OCI-LY3 (cell line): ENCODE results near the gene OR7C2.

Experiments used
- H2AFZ ChIP-seq: fragments of 200-600, 300-600 bp; shearing (Covaris generic); 2 replicates; pipeline ENCODE4 v1.6.0; 2014; ENCODE audit warnings: antibody characterized with exemption, low read depth, low read length
- H3K27ac ChIP-seq: fragments of 200-600, 300-600 bp; sonication (generic); 2 replicates; pipeline ENCODE4 v1.5.1; 2014; ENCODE audit warnings: mild to moderate bottlenecking, low read length, moderate library complexity, mixed read lengths
- H3K27me3 ChIP-seq: fragments of 200-600, 300-600 bp; sonication (generic); 2 replicates; pipeline ENCODE4 v1.6.1; 2014; ENCODE audit warnings: low read depth, low read length, mixed read lengths
- H3K36me3 ChIP-seq: fragments of 200-600, 300-600 bp; sonication (generic); replicated peaks from 2 replicates; pipeline ENCODE3; 2014; ENCODE audit warnings: low read depth, low read length, mixed read lengths
- H3K4me1 ChIP-seq: fragments of 300-600, 200-600 bp; sonication (generic); 2 replicates; pipeline ENCODE4 v1.6.1; 2014; ENCODE audit warnings: low read length, mixed read lengths
- H3K4me2 ChIP-seq: fragments of 200-600, 300-600 bp; sonication (generic); 2 replicates; pipeline ENCODE4 v1.6.1; 2014; ENCODE audit warnings: low read length, mixed read lengths
- H3K4me3 ChIP-seq: fragments of 300-600, 200-600 bp; sonication (generic); 2 replicates; pipeline ENCODE4 v1.5.1; 2014; ENCODE audit warnings: antibody characterized with exemption, mild to moderate bottlenecking, low read length, moderate library complexity
- H3K79me2 ChIP-seq: fragments of 300-600, 200-600 bp; shearing (Covaris generic); 2 replicates; pipeline ENCODE4 v1.6.1; 2014; ENCODE audit warnings: mild to moderate bottlenecking, low read length, mixed read lengths
- H3K9ac ChIP-seq: fragments of 300-600, 200-600 bp; shearing (Covaris generic); 2 replicates; pipeline ENCODE4 v1.6.0; 2014; ENCODE audit warnings: mild to moderate bottlenecking, low read length, moderate library complexity
- H3K9me3 ChIP-seq: fragments of 200-600, 300-600 bp; shearing (Covaris generic); 2 replicates; pipeline ENCODE4 v1.6.1; 2014; ENCODE audit warnings: low read length, mixed read lengths; ENCODE audit not compliant: insufficient read depth
- H4K20me1 ChIP-seq: fragments of 200-600, 300-600 bp; sonication (generic); 2 replicates; pipeline ENCODE4 v1.6.1; 2016; ENCODE audit warnings: low read length, mixed read lengths; ENCODE audit not compliant: insufficient read depth
- CTCF ChIP-seq: fragments of 200-600, 300-600 bp; sonication (generic); IDR thresholded peaks from 2 replicates; pipeline ENCODE4 v1.5.1; 2014; ENCODE audit warnings: antibody characterized with exemption, low read length, low read depth
- EZH2phosphoT487 ChIP-seq: fragments of 200-600 bp; shearing (Covaris generic); IDR thresholded peaks from 2 replicates; pipeline ENCODE4 v1.6.1; 2018; ENCODE audit warnings: antibody characterized with exemption, mixed run types, low read depth

OR7C2 gene

DNA sequence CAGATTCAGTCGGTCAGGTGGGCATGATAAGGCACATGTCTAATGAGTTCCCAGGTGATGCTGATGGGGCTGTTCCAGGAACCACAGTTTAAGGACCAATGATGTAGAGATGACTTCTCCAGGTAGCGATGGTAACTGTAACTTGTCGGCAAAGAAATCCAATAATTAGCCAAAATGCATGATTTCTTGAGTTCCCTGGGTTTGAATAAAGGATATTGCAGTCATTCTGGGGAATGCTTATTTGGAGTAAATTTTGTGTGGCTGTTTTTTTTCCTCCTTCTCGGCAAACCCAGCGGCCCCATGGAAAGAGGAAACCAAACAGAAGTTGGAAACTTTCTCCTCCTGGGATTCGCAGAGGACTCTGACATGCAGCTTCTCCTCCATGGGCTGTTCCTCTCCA lies at the start of gene OR7C2:
TSS of gene OR7C2 (plus strand) at position 301 of the 400 bp plus-strand sequence. CDS start at position 301, 0 bp downstream.
- H3K4me2 ChIP-seq, result no peak within 1 kb of the TSS
- no peak within 1 kb of the TSS for H3K4me3 ChIP-seq
- no peak within 1 kb of the TSS for H2AFZ ChIP-seq
- TF ChIP-seq EZH2phosphoT487 (no peak), CTCF (no peak)
- no peak within 1 kb of the TSS for H3K27ac ChIP-seq
- no peaks in the 10 kb centered on the region for H3K36me3 ChIP-seq
- no peak within 1 kb of the TSS for H3K9ac ChIP-seq
- H3K79me2 ChIP-seq, result no peaks in the 10 kb centered on the region
- no peaks in the 10 kb centered on the region for H3K9me3 ChIP-seq
- H4K20me1 ChIP-seq, result no peaks in the 10 kb centered on the region
- no peaks in the 10 kb centered on the region for H3K4me1 ChIP-seq
- H3K27me3 ChIP-seq, result 0 out of 2 replicates have a peak, but pooled peaks cover 2% of the 10 kb centered on the region

GRCh38 chr19:14901675-14902260 lies 39.5 kb upstream of the OR7C2 start:
- Histone ChIP-seq H3K79me2 (no peaks in the 10 kb centered on the region), H3K27me3 (peaks cover 52% of the 10 kb centered on the region), H4K20me1 (no peaks in the 10 kb centered on the region), H2AFZ (no peak overlapping the region), H3K9ac (no peak overlapping the region), H3K4me2 (no peak overlapping the region), H3K4me1 (no peaks in the 10 kb centered on the region), H3K36me3 (no peaks in the 10 kb centered on the region), H3K4me3 (no peak overlapping the region), H3K9me3 (no peaks in the 10 kb centered on the region), H3K27ac (no peak overlapping the region)
- TF ChIP-seq EZH2phosphoT487, result no peak
- TF ChIP-seq CTCF, result no peak

- no peaks in the 10 kb centered on the region for H3K4me1 ChIP-seq
- peaks cover 28% of the 10 kb centered on the region; the same call in 1 of the 2 replicates for H3K27me3 ChIP-seq
- no peaks in the 10 kb centered on the region for H3K9me3 ChIP-seq
- no peak overlapping the region for H3K27ac ChIP-seq
- H2AFZ ChIP-seq, result no peak overlapping the region
- no peak overlapping the region for H3K4me3 ChIP-seq
- no peak overlapping the region for H3K4me2 ChIP-seq
- H3K79me2 ChIP-seq, result no peaks in the 10 kb centered on the region
- TF ChIP-seq CTCF (no peak), EZH2phosphoT487 (no peak)
- no peak overlapping the region for H3K9ac ChIP-seq
- no peaks in the 10 kb centered on the region for H4K20me1 ChIP-seq
- no peaks in the 10 kb centered on the region for H3K36me3 ChIP-seq
Observed at GRCh38 chr19:14906711-14907110, 34.6 kb upstream of the OR7C2 start.

DNA sequence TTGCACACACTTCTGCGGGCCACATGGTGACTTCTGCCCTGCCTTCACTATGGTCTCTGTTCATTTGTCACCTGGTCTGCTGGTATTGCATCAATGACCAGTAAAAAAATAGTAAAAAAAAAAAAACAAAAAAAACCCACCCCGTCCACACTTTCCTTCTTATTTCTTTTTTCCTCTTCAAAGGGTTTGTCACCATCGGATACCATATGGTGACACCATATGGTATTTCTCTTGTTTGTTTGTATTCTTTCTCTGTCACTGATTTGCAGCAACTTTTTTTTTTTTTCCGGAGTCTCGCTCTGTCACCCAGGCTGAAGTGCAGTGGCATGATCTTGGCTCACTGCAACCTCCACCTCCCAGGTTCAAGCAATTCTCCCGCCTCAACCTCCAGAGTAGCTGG lies 26.2 kb upstream of the OR7C2 start:
- Histone ChIP-seq H3K27me3 (peaks cover 16% of the 10 kb centered on the region; the same call in 1 of the 2 replicates), H4K20me1 (no peaks in the 10 kb centered on the region), H2AFZ (no peak overlapping the region), H3K79me2 (no peaks in the 10 kb centered on the region), H3K9me3 (no peaks in the 10 kb centered on the region), H3K27ac (no peak overlapping the region), H3K4me2 (no peak overlapping the region), H3K4me3 (no peak overlapping the region), H3K36me3 (no peaks in the 10 kb centered on the region), H3K4me1 (no peaks in the 10 kb centered on the region), H3K9ac (no peak overlapping the region)
- TF ChIP-seq EZH2phosphoT487 (no peak), CTCF (no peak)
